HEK293 (cell line): Measurements from ENCODE around the gene APC2.

Experiments
- CTCF ChIA-PET: fragments of 350-600 bp; formaldehyde crosslinking; extraction: SDS; loops from one replicate; lab custom pipeline; 2021; ENCODE audit warnings: antibody characterized with exemption; lab: Yijun Ruan, JAX
- POLR2A ChIA-PET: fragments of 300-600 bp; formaldehyde crosslinking; extraction: SDS; loops from one replicate; lab custom pipeline; 2020; ENCODE audit warnings: antibody characterized with exemption, inconsistent platforms; lab: Yijun Ruan, JAX
- H3K27ac ChIP-seq: fragments of 200-500 bp; sonication (Bioruptor generic); 2 replicates; pipeline ENCODE4 v1.5.1; 2014; ENCODE audit warnings: low read depth, low read length, control low read depth, inconsistent platforms; ENCODE audit errors: extremely low read depth
- H3K36me3 ChIP-seq, 2 experiments: fragments of 200-500 bp in 1 of 2; sonication (Bioruptor generic) in 1 of 2; 1 replicate in 1 of 2; 2 replicates in 1 of 2; pipeline ENCODE4 v1.5.1; 2014 to 2017; ENCODE audit warnings: inconsistent platforms in 2 of 2, low read length in 2 of 2; ENCODE audit not compliant: control insufficient read depth in 2 of 2, insufficient read depth in 1 of 2
- H3K4me1 ChIP-seq: fragments of 200-500 bp; sonication (Bioruptor generic); 2 replicates; pipeline ENCODE4 v1.5.1; 2014; ENCODE audit warnings: mild to moderate bottlenecking, low read length, inconsistent platforms; ENCODE audit not compliant: control insufficient read depth, insufficient read depth
- H3K4me3 ChIP-seq: 2 replicates; pipeline ENCODE4 v1.5.1; 2011; ENCODE audit warnings: low read depth, mild to moderate bottlenecking, control low read depth, low read length, moderate library complexity
- H3K9me3 ChIP-seq: fragments of 200-500 bp; sonication (Bioruptor generic); 2 replicates; pipeline ENCODE4 v1.5.1; 2014; ENCODE audit warnings: low read depth, low read length, inconsistent platforms; ENCODE audit not compliant: control insufficient read depth, insufficient read depth
- KLF8 ChIP-seq: fragments of 450-650 bp; formaldehyde crosslinking; IDR thresholded peaks from 2 replicates; pipeline ENCODE4 v1.5.1; 2016; ENCODE audit warnings: missing biosample characterization, missing genetic modification characterization
- MZF1 ChIP-seq: fragments of 450-650 bp; formaldehyde crosslinking; IDR thresholded peaks from 2 replicates; pipeline ENCODE4 v1.5.1; 2017; ENCODE audit warnings: missing biosample characterization, missing genetic modification characterization, borderline replicate concordance
- OVOL3 ChIP-seq: fragments of 450-650 bp; formaldehyde crosslinking; IDR thresholded peaks from 2 replicates; pipeline ENCODE4 v1.5.1; 2016; ENCODE audit warnings: missing biosample characterization, missing genetic modification characterization
- SCRT2 ChIP-seq: fragments of 450-650 bp; formaldehyde crosslinking; IDR thresholded peaks from 2 replicates; pipeline ENCODE4 v1.5.1; 2016; ENCODE audit warnings: missing biosample characterization, missing genetic modification characterization
- SP7 ChIP-seq: fragments of 450-650 bp; formaldehyde crosslinking; IDR thresholded peaks from 2 replicates; pipeline ENCODE4 v1.5.1; 2016; ENCODE audit warnings: missing biosample characterization, missing genetic modification characterization
- ZBTB17 ChIP-seq: fragments of 450-650 bp; formaldehyde crosslinking; IDR thresholded peaks from 2 replicates; pipeline ENCODE4 v1.5.1; 2016; ENCODE audit warnings: missing biosample characterization, missing genetic modification characterization
- ZNF121 ChIP-seq: fragments of 450-650 bp; formaldehyde crosslinking; IDR thresholded peaks from 2 replicates; pipeline ENCODE4 v1.5.1; 2016; ENCODE audit warnings: missing biosample characterization, missing genetic modification characterization
- ZNF138 ChIP-seq: fragments of 450-650 bp; formaldehyde crosslinking; IDR thresholded peaks from 2 replicates; pipeline ENCODE4 v1.5.1; 2016; ENCODE audit warnings: missing biosample characterization, missing genetic modification characterization, borderline replicate concordance
- ZNF155 ChIP-seq: fragments of 450-650 bp; formaldehyde crosslinking; IDR thresholded peaks from 2 replicates; pipeline ENCODE4 v1.5.1; 2016; ENCODE audit warnings: missing biosample characterization, missing genetic modification characterization
- ZNF184 ChIP-seq: fragments of 450-650 bp; IDR thresholded peaks from 2 replicates; pipeline ENCODE4 v1.5.1; 2018; ENCODE audit warnings: missing biosample characterization, mild to moderate bottlenecking, missing genetic modification characterization
- ZNF366 ChIP-seq: fragments of 450-650 bp; formaldehyde crosslinking; conservative IDR thresholded peaks from 2 replicates; pipeline ENCODE4 v1.5.1; 2016; ENCODE audit warnings: missing biosample characterization, missing genetic modification characterization
- ZNF391 ChIP-seq: fragments of 450-650 bp; formaldehyde crosslinking; IDR thresholded peaks from 2 replicates; pipeline ENCODE4 v1.5.1; 2016; ENCODE audit warnings: low read depth, missing biosample characterization, missing genetic modification characterization, borderline replicate concordance
- ZNF510 ChIP-seq: fragments of 450-650 bp; formaldehyde crosslinking; IDR thresholded peaks from 2 replicates; pipeline ENCODE4 v1.5.1; 2018; ENCODE audit warnings: mild to moderate bottlenecking, missing genetic modification characterization, missing biosample characterization; ENCODE audit not compliant: insufficient replicate concordance
- ZNF529 ChIP-seq: fragments of 450-650 bp; formaldehyde crosslinking; IDR thresholded peaks from 2 replicates; pipeline ENCODE4 v1.5.1; 2017; ENCODE audit warnings: missing genetic modification characterization, missing biosample characterization; ENCODE audit not compliant: insufficient replicate concordance
- ZNF530 ChIP-seq: fragments of 450-650 bp; formaldehyde crosslinking; IDR thresholded peaks from 2 replicates; pipeline ENCODE4 v1.5.1; 2016; ENCODE audit warnings: low read depth, missing biosample characterization, missing genetic modification characterization
- ZNF548 ChIP-seq: fragments of 450-650 bp; formaldehyde crosslinking; IDR thresholded peaks from 2 replicates; pipeline ENCODE4 v1.5.1; 2016; ENCODE audit warnings: missing biosample characterization, missing genetic modification characterization
- ZNF596 ChIP-seq: fragments of 450-650 bp; IDR thresholded peaks from 2 replicates; pipeline ENCODE4 v1.5.0; 2018; ENCODE audit warnings: missing biosample characterization, mild to moderate bottlenecking, missing genetic modification characterization, moderate library complexity
- ZNF654 ChIP-seq: fragments of 450-650 bp; formaldehyde crosslinking; IDR thresholded peaks from 2 replicates; pipeline ENCODE4 v1.5.1; 2016; ENCODE audit warnings: low read depth, missing biosample characterization, missing genetic modification characterization
- ZNF777 ChIP-seq: fragments of 450-650 bp; formaldehyde crosslinking; IDR thresholded peaks from 2 replicates; pipeline ENCODE4 v1.5.1; 2017; ENCODE audit warnings: missing biosample characterization, missing genetic modification characterization, borderline replicate concordance
- ZNF791 ChIP-seq: fragments of 450-650 bp; formaldehyde crosslinking; IDR thresholded peaks from 2 replicates; pipeline ENCODE4 v1.5.1; 2016; ENCODE audit warnings: missing biosample characterization, missing genetic modification characterization
- TF ChIP-seq, protein P1 (sequence below): fragments of 450-650 bp; formaldehyde crosslinking; IDR thresholded peaks from 2 replicates; pipeline ENCODE4 v1.5.1; 2016; ENCODE audit warnings: missing biosample characterization, missing genetic modification characterization
- TF ChIP-seq, protein P2 (sequence below): fragments of 450-650 bp; formaldehyde crosslinking; IDR thresholded peaks from 2 replicates; pipeline ENCODE4 v1.5.1; 2016; ENCODE audit warnings: missing biosample characterization, missing genetic modification characterization
- TF ChIP-seq, protein P3 (sequence below): fragments of 450-650 bp; formaldehyde crosslinking; IDR thresholded peaks from 2 replicates; pipeline ENCODE4 v1.5.1; 2017; ENCODE audit warnings: missing biosample characterization, missing genetic modification characterization
- TF ChIP-seq, protein P4 (sequence below): fragments of 450-650 bp; formaldehyde crosslinking; IDR thresholded peaks from 2 replicates; pipeline ENCODE4 v1.5.1; 2016; ENCODE audit warnings: missing biosample characterization, missing genetic modification characterization, borderline replicate concordance
- TF ChIP-seq, protein P5 (sequence below): fragments of 450-650 bp; formaldehyde crosslinking; IDR thresholded peaks from 2 replicates; pipeline ENCODE4 v1.5.1; 2016; ENCODE audit warnings: missing biosample characterization, missing genetic modification characterization

The APC2 gene

DNA sequence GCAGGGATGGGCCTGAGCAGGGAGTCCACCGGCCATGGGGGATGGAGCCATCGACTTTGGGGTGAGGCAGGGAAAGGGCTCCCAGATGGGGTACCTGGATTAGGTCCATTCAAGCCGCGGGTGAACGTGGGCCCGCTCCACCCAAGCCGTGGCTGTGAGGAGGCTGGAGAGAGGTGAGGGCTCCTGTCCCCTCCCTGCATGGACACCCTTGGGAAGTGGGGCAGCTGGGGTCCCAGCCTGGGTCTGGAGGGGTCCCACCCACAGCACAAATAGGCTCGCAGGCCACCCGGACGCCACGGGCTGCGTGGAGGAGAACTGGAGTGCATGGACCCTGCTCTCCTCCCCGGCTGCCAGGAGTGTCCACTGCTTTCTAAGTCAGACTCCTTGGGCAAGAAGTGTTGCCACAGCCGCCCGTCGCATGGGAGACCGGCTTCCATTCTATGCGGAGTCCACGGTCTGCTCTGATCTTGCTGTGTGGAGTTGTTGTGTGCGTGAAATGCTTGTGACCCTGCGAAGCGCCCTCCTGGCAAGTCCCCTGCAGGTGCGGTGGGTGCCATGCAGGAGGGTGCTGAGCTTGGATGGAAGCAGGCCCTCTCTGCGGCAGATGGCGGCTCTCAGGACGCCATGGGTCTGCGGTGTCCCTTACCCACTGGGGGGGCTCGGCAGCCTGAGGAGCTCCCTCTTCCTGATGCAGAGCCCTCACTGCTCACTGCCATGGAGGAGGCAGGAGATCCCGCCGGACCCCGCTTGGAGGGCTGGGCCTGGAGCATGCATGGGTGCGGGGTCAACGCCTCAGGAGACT, 40.5 kb upstream of the APC2 start:
- ChIA-PET POLR2A (interaction anchor here (0.6 to 1.4 kb wide), 7 partner anchors 10 to 424 kb away, joined by 3 to 5 read pairs (median 3); partner anchors contain the start of gene CIRBP), CTCF (interaction anchor here (0.6 to 1.0 kb wide), 2 partner anchors 25 to 28 kb away, joined by 3 to 5 read pairs; no protein-coding TSS in a partner anchor)
- Histone ChIP-seq H3K9me3 (no peaks in the 10 kb centered on the region), H3K4me1 (peaks cover 9% of the 10 kb centered on the region), H3K4me3 (peak overlapping the region; percentile 85), H3K36me3 (peaks cover 7 to 51% of the 10 kb centered on the region in 2 experiments; a peak in 2 of 3 replicates), H3K27ac (peak overlapping the region; percentile 98)
- TF ChIP-seq MZF1 (tag by site-specific recombination) (no peak), SP7 (tag by site-specific recombination) (no peak), KLF8 (tag by site-specific recombination) (no peak), ZNF391 (tag by site-specific recombination) (0 out of 2 replicates have a peak, but pooled peaks have one; percentile 17), ZNF184 (tag by site-specific recombination) (no peak), ZNF596 (tag by site-specific recombination) (no peak), ZNF777 (tag by site-specific recombination) (no peak), ZNF654 (no peak), ZNF530 (tag by site-specific recombination) (no peak), ZNF366 (tag by site-specific recombination) (no peak), ZNF510 (tag by site-specific recombination) (no peak), SCRT2 (no peak; the same call in none of the 2 replicates), ZNF138 (tag by site-specific recombination) (no peak), ZNF121 (tag by site-specific recombination) (no peak), ZNF155 (tag by site-specific recombination) (no peak), ZNF548 (tag by site-specific recombination) (no peak), OVOL3 (tag by site-specific recombination) (no peak), ZBTB17 (tag by site-specific recombination) (no peak), ZNF529 (tag by site-specific recombination) (no peak), ZNF791 (no peak)
- TF ChIP-seq, protein P1, sequence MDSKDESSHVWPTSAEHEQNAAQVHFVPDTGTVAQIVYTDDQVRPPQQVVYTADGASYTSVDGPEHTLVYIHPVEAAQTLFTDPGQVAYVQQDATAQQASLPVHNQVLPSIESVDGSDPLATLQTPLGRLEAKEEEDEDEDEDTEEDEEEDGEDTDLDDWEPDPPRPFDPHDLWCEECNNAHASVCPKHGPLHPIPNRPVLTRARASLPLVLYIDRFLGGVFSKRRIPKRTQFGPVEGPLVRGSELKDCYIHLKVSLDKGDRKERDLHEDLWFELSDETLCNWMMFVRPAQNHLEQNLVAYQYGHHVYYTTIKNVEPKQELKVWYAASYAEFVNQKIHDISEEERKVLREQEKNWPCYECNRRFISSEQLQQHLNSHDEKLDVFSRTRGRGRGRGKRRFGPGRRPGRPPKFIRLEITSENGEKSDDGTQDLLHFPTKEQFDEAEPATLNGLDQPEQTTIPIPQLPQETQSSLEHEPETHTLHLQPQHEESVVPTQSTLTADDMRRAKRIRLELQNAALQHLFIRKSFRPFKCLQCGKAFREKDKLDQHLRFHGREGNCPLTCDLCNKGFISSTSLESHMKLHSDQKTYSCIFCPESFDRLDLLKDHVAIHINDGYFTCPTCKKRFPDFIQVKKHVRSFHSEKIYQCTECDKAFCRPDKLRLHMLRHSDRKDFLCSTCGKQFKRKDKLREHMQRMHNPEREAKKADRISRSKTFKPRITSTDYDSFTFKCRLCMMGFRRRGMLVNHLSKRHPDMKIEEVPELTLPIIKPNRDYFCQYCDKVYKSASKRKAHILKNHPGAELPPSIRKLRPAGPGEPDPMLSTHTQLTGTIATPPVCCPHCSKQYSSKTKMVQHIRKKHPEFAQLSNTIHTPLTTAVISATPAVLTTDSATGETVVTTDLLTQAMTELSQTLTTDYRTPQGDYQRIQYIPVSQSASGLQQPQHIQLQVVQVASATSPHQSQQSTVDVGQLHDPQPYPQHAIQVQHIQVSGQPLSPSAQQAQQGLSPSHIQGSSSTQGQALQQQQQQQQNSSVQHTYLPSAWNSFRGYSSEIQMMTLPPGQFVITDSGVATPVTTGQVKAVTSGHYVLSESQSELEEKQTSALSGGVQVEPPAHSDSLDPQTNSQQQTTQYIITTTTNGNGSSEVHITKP: peak; percentile 37; the same call in 1 of the 2 replicates
- TF ChIP-seq, protein P2, sequence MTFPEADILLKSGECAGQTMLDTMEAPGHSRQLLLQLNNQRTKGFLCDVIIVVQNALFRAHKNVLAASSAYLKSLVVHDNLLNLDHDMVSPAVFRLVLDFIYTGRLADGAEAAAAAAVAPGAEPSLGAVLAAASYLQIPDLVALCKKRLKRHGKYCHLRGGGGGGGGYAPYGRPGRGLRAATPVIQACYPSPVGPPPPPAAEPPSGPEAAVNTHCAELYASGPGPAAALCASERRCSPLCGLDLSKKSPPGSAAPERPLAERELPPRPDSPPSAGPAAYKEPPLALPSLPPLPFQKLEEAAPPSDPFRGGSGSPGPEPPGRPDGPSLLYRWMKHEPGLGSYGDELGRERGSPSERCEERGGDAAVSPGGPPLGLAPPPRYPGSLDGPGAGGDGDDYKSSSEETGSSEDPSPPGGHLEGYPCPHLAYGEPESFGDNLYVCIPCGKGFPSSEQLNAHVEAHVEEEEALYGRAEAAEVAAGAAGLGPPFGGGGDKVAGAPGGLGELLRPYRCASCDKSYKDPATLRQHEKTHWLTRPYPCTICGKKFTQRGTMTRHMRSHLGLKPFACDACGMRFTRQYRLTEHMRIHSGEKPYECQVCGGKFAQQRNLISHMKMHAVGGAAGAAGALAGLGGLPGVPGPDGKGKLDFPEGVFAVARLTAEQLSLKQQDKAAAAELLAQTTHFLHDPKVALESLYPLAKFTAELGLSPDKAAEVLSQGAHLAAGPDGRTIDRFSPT (tag by site-specific recombination): peak; percentile 17; the same call in 1 of the 2 replicates
- TF ChIP-seq, protein P3, sequence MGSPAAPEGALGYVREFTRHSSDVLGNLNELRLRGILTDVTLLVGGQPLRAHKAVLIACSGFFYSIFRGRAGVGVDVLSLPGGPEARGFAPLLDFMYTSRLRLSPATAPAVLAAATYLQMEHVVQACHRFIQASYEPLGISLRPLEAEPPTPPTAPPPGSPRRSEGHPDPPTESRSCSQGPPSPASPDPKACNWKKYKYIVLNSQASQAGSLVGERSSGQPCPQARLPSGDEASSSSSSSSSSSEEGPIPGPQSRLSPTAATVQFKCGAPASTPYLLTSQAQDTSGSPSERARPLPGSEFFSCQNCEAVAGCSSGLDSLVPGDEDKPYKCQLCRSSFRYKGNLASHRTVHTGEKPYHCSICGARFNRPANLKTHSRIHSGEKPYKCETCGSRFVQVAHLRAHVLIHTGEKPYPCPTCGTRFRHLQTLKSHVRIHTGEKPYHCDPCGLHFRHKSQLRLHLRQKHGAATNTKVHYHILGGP: no peak
- TF ChIP-seq, protein P4, sequence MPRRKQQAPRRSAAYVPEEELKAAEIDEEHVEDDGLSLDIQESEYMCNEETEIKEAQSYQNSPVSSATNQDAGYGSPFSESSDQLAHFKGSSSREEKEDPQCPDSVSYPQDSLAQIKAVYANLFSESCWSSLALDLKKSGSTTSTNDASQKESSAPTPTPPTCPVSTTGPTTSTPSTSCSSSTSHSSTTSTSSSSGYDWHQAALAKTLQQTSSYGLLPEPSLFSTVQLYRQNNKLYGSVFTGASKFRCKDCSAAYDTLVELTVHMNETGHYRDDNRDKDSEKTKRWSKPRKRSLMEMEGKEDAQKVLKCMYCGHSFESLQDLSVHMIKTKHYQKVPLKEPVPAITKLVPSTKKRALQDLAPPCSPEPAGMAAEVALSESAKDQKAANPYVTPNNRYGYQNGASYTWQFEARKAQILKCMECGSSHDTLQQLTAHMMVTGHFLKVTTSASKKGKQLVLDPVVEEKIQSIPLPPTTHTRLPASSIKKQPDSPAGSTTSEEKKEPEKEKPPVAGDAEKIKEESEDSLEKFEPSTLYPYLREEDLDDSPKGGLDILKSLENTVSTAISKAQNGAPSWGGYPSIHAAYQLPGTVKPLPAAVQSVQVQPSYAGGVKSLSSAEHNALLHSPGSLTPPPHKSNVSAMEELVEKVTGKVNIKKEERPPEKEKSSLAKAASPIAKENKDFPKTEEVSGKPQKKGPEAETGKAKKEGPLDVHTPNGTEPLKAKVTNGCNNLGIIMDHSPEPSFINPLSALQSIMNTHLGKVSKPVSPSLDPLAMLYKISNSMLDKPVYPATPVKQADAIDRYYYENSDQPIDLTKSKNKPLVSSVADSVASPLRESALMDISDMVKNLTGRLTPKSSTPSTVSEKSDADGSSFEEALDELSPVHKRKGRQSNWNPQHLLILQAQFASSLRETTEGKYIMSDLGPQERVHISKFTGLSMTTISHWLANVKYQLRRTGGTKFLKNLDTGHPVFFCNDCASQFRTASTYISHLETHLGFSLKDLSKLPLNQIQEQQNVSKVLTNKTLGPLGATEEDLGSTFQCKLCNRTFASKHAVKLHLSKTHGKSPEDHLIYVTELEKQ (tag by site-specific recombination): no peak
- TF ChIP-seq, protein P5, sequence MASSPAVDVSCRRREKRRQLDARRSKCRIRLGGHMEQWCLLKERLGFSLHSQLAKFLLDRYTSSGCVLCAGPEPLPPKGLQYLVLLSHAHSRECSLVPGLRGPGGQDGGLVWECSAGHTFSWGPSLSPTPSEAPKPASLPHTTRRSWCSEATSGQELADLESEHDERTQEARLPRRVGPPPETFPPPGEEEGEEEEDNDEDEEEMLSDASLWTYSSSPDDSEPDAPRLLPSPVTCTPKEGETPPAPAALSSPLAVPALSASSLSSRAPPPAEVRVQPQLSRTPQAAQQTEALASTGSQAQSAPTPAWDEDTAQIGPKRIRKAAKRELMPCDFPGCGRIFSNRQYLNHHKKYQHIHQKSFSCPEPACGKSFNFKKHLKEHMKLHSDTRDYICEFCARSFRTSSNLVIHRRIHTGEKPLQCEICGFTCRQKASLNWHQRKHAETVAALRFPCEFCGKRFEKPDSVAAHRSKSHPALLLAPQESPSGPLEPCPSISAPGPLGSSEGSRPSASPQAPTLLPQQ (tag by site-specific recombination): no peak
